HepG2 (cell line): ENCODE results near the gene NSMF.

Experiments
- ARNTL ChIP-seq: sonication (generic); formaldehyde crosslinking; IDR thresholded peaks from 2 replicates; pipeline ENCODE4 v1.4.0; 2020; ENCODE audit warnings: mild to moderate bottlenecking, missing genetic modification reagents
- RFX5 ChIP-seq: IDR thresholded peaks from 2 replicates; pipeline ENCODE4 v1.6.1; 2011; ENCODE audit warnings: low read depth, low read length, improper control_type of control experiment
- ZNF280D ChIP-seq: sonication (generic); formaldehyde crosslinking; IDR thresholded peaks from 2 replicates; pipeline ENCODE4 v1.5.1; 2020; ENCODE audit warnings: mild to moderate bottlenecking, missing genetic modification reagents

- TF ChIP-seq RFX5 (no peak), ARNTL (no peak), ZNF280D (CRISPR knock-in tag) (no peak)
Measured at GRCh38 chr9:137426018-137426681, 33.0 kb downstream of the NSMF start.
